Heart left ventricle (tissue), 16 donors: ENCODE data around the gene CCNYL1. TPM values are rescaled to one million over a fixed set of nuclear protein-coding genes. Genes with fewer than 3 reads are reported as not detected.

Source experiments
- ATAC-seq, 4 donors: fragments of 200-7000 bp; cut with Tn5 transposase; one replicate each; pipeline ENCODE4 v1.9.1; 2020 to 2022; ENCODE audit warnings: moderate library complexity in 4 of 4, mild to moderate bottlenecking in 3 of 4, moderate number of reproducible peaks in 1 of 4
- DNase-seq, 5 donors: peaks; one replicate each; pipeline ENCODE4 v3.0.0-alpha.2; 2020
- H3K27ac ChIP-seq, 12 donors: fragments of 200-600 bp; sonication (generic) in 4 of 12; one replicate each; pipeline versions ENCODE4 v1.5.0 to v1.8.0; 2016 to 2022; ENCODE audit warnings: mild to moderate bottlenecking in 2 of 12
- H3K27me3 ChIP-seq, 9 donors: fragments of 200-600 bp; sonication (generic) in 2 of 9; one replicate each; pipeline versions ENCODE4 v1.5.1 to v1.8.0; 2016 to 2022; ENCODE audit warnings: mild to moderate bottlenecking in 3 of 9
- H3K36me3 ChIP-seq, 9 donors: fragments of 200-600 bp; sonication (generic) in 2 of 9; one replicate each; pipeline versions ENCODE4 v1.5.0 to v1.8.0; 2018 to 2022; ENCODE audit warnings: mild to moderate bottlenecking in 2 of 9
- H3K4me1 ChIP-seq, 12 donors: fragments of 200-600 bp; sonication (generic) in 4 of 12; one replicate each; pipeline versions ENCODE4 v1.5.0 to v1.8.0; 2016 to 2022; ENCODE audit warnings: mild to moderate bottlenecking in 3 of 12
- H3K4me3 ChIP-seq, 12 donors: fragments of 200-600 bp; sonication (generic) in 4 of 12; one replicate each; pipeline versions ENCODE4 v1.5.0 to v1.8.0; 2017 to 2022; ENCODE audit warnings: mild to moderate bottlenecking in 9 of 12, moderate library complexity in 4 of 12
- H3K9me3 ChIP-seq, 12 donors: fragments of 200-600 bp; sonication (generic) in 4 of 12; one replicate each; pipeline versions ENCODE4 v1.5.0 to v1.8.0; 2016 to 2022; ENCODE audit warnings: mild to moderate bottlenecking in 1 of 12
- POLR2A ChIP-seq, 2 donors: fragments of 450-650 bp; IDR thresholded peaks; one replicate each; pipeline ENCODE4 v1.6.1; 2017; ENCODE audit warnings: antibody characterized with exemption in 2 of 2, mild to moderate bottlenecking in 2 of 2, moderate library complexity in 2 of 2
- WGBS, 4 donors: extraction: QIAGEN DNeasy Blood & Tissue Kit in 2 of 4; methylation state at CpG; one replicate each; pipeline versions ENCODE4 v1.1.5 to v1.1.7; 2013 to 2018; 5-methylcytosine and 5-hydroxymethylcytosine counted together
- intact Hi-C, 10 donors: fragments of 100-400 bp; cut with DNase I; formaldehyde crosslinking; loops; one replicate each; pipeline versions ENCODE4 v1.11.1 to v1.14.2; 2022
- polyA plus RNA-seq, 2 donors: library from polyadenylated mRNA; stranded (reverse); fragments of 200-250 nt; gene quantifications; one replicate each; pipeline ENCODE4 v1.2.3, GENCODE V29; 2013
- total RNA-seq, 9 donors: library from RNA; depleted of rRNA in 2 of 9; stranded (reverse); fragments of >200 nt in 2 of 9; fragmentation: NEBNext Ultra II Directional in 3 of 9; extraction: Animal tissue kit (Norgen Biotek cat#: 25700) in 3 of 9; gene quantifications; one replicate each; pipeline versions ENCODE4 v1.1.0 to v1.2.4, GENCODE V29; 2016 to 2023
- TF ChIP-seq, protein P1 (sequence below), 12 donors: fragments of 200-600 bp; sonication (generic) in 4 of 12; IDR thresholded peaks; one replicate each; pipeline versions ENCODE4 v1.5.0 to v1.8.0; 2018 to 2022; ENCODE audit warnings: antibody characterized with exemption in 12 of 12, mild to moderate bottlenecking in 5 of 12
- donor health status: ischemic (EF 13 %, LVEDD 7.1; RV severe dilation, severe dysfunction).
- donor health status: healthy with polysubstance abuse.
- donor health status: DM: no; HTN: yes; CAD: no.
- donor health status: DM: no; HTN: no; CAD: no.
- donor health status: ischemic (EF 25% LVEDD 6.9; RV normal size, moderate dysfunction).
- donor health status: ischemic (EF 25% LVEDD 5.7; RV mildly dilated, moderate dysfunction).
- donor health status: healthy.
- donor health status: DM: yes; HTN: yes; CAD: no.
- donor health status: ischemic (EF 35%, LVEDD 5.7; RV mildly dilated, moderate dysfunction).
- donor health status: nonischemic (EF 11% LVEDD 7.7; RV severe dilation, severe dysfunction).
- donor health status: DM: yes; HTN: yes; CAD: no.
- donor health status: PGD.
- donor health status: ischemic (EF 29% LVEDD 5.4; RV normal size, mild dysfunction).
- donor health status: nonischemic (EF 23%, LVEDD 6.1; RV moderate dilation, normal function).

CCNYL1 gene
- total and polyA plus RNA-seq, 11 donors, result 3.9 to 17.5 (median 10.9) TPM

DNA sequence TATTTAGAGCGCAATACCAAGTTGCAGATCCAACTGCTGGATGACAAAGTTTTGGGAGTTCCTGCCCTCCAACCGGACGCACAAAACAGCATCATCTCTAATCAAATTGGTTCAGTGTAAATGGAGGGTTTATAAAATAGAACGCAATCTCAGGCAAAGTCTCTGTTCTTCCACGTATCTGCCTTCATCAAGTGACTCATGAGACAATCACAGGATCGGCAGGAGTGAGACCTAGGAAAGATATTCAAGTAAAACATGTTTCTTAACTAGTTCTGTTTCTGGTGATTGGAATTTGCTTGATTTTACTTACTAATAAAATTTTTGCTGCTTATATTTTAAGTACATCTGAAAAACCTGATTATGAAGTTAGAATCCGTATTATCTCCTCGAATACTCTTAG is 50.7 kb downstream of the CCNYL1 start:
- Histone ChIP-seq H3K27me3 (no peaks in the 10 kb centered on the region), H3K27ac (no peak overlapping the region), H3K9me3 (no peaks in the 10 kb centered on the region), H3K4me1 (peaks cover 0 to 31% (median 6%) of the 10 kb centered on the region in 12 donors), H3K36me3 (peaks cover 0 to 34% (median 10%) of the 10 kb centered on the region in 9 donors), H3K4me3 (no peak overlapping the region)
- TF ChIP-seq, protein P1, sequence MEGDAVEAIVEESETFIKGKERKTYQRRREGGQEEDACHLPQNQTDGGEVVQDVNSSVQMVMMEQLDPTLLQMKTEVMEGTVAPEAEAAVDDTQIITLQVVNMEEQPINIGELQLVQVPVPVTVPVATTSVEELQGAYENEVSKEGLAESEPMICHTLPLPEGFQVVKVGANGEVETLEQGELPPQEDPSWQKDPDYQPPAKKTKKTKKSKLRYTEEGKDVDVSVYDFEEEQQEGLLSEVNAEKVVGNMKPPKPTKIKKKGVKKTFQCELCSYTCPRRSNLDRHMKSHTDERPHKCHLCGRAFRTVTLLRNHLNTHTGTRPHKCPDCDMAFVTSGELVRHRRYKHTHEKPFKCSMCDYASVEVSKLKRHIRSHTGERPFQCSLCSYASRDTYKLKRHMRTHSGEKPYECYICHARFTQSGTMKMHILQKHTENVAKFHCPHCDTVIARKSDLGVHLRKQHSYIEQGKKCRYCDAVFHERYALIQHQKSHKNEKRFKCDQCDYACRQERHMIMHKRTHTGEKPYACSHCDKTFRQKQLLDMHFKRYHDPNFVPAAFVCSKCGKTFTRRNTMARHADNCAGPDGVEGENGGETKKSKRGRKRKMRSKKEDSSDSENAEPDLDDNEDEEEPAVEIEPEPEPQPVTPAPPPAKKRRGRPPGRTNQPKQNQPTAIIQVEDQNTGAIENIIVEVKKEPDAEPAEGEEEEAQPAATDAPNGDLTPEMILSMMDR (IDR thresholded peaks at IDR 0.05), result no peak
- TF ChIP-seq POLR2A (IDR thresholded peaks at IDR 0.05), result no peak
- intact Hi-C loops, result no loop called here
- 79 to 96% (median 92%) methylated on average over 8 of the region's 8 CpGs for WGBS, 4 donors
- DNase-seq, result no peak
- no peak for ATAC-seq

DNA sequence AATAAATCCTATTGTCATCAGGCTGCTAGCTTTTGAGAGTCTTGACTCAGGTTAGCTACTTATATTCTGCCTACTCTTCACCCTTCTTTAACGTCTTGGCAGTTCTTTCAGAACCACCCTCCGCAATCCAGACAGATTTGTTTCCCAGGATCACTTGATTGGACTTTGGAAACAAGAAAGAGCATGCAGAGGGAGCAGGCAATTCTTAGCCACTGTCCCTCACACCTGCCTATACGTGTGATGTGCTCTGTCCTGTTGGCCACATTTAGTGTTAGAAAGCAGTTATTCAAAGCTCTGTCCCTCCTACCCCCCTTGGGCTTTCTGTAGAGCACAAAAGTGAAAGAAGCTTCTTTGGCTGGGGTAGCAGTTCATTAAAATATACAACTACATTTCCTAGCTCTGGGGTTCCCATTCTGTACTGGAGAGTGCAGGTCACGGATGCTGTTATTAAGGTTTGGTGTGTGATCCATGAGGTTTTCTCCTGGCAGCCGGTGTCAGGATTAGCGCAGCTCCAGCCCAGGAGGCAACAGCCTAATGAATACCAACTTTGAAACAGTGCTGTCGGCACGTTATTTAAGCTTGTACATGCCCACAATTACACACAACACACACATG is 52.0 kb downstream of the CCNYL1 start:
- Histone ChIP-seq H3K36me3 (peaks cover 0 to 39% (median 15%) of the 10 kb centered on the region in 9 donors), H3K9me3 (no peaks in the 10 kb centered on the region), H3K27me3 (no peaks in the 10 kb centered on the region), H3K27ac (no peak overlapping the region), H3K4me3 (no peak overlapping the region), H3K4me1 (peaks cover 5 to 43% (median 19%) of the 10 kb centered on the region in 12 donors)
- TF ChIP-seq POLR2A (IDR thresholded peaks at IDR 0.05), result no peak
- TF ChIP-seq, protein P1 (IDR thresholded peaks at IDR 0.05), result no peak
- ATAC-seq (no peak), DNase-seq (no peak)
- intact Hi-C loops, result no loop called here
- WGBS, 4 donors, result 76 to 87% (median 83%) methylated on average over 8 of the region's 8 CpGs

DNA sequence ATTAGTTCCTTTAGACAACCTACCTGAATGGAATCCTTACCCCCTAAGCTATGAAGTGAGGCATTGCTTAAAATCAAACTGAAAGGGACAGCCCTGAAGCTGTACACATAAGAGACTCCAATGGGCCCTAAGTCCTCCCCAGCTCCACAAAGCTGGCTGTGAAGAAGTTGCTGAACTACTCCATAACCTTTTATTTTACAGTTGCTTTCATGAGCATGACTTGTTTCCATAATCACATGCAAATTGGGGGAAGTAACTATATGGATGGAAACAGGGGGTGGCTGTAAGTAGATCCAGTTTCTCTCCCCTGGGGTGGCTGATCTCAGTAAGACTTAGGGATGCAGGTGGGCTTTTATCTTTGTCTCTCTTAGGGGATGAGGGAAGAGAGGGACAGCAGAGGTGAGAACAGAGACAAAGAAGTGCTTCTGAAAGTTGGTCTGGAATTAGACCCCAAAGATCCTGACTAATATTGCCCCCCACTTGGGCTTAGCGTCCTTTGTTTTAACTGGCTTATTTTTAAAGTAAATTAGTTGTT is 52.7 kb downstream of the CCNYL1 start:
- DNase-seq, result no peak
- H3K4me3 ChIP-seq, result no peak overlapping the region
- peaks cover 0 to 39% (median 15%) of the 10 kb centered on the region in 9 donors for H3K36me3 ChIP-seq
- ATAC-seq, result no peak
- peaks cover 5 to 49% (median 22%) of the 10 kb centered on the region in 12 donors for H3K4me1 ChIP-seq
- WGBS, 4 donors, result 89 to 100% (median 93%) methylated on average over 1 of the region's 1 CpG
- TF ChIP-seq, protein P1 (IDR thresholded peaks at IDR 0.05), result no peak
- no peak for TF ChIP-seq POLR2A (IDR thresholded peaks at IDR 0.05)
- intact Hi-C loops, result no loop called here
- no peaks in the 10 kb centered on the region for H3K9me3 ChIP-seq
- no peaks in the 10 kb centered on the region for H3K27me3 ChIP-seq
- H3K27ac ChIP-seq, result no peak overlapping the region

DNA sequence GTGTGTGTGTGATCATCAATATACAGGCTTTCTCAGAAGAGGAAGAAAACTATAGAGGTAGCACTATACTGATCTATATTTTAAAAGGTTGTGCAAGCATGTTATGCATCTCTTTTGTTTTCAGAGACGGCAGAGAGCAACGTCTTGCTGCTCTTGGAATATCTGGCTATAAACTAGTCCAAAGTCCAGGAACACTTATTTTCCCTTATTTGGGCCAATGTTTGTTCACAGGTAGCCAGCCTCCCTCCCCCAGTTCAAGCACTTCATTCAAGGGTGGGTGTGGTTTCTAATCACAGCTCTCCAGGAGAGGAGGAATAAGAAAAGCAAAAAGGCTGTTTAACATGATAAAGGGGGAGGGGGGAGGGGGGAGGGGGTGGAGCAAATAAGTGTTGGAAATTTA is 54.1 kb downstream of the CCNYL1 start:
- Histone ChIP-seq H3K4me3 (no peak overlapping the region), H3K4me1 (peaks cover 5 to 49% (median 25%) of the 10 kb centered on the region in 12 donors), H3K27me3 (no peaks in the 10 kb centered on the region), H3K27ac (no peak overlapping the region), H3K36me3 (peaks cover 0 to 39% (median 13%) of the 10 kb centered on the region in 9 donors), H3K9me3 (no peaks in the 10 kb centered on the region)
- TF ChIP-seq, protein P1 (IDR thresholded peaks at IDR 0.05), result no peak
- TF ChIP-seq POLR2A (IDR thresholded peaks at IDR 0.05), result no peak
- intact Hi-C loops, result loop anchor here (5.0 kb wide), 7 partner anchors 72 to 277 kb away; partner anchors contain the start of gene PLEKHM3 (in 2 of the 10)
- ATAC-seq (no peak), DNase-seq (no peak)
- 57 to 64% (median 62%) methylated on average over 2 of the region's 2 CpGs for WGBS, 4 donors
